Adrenal gland (tissue), 12 donors: ENCODE data around the gene CSK. TPM values are rescaled to one million over a fixed set of nuclear protein-coding genes. Genes with fewer than 3 reads are reported as not detected.

Experiments
- DNase-seq, 7 donors: peaks; one replicate each; pipeline ENCODE4 v3.0.0-alpha.2; 2019 to 2020
- H3K27ac ChIP-seq, 5 donors: fragments of 200-600 bp; sonication (generic) in 4 of 5; 1 replicate in 3 of 5; 2 replicates in 2 of 5; pipeline versions ENCODE4 v1.5.1 to v1.8.0; 2016 to 2020; ENCODE audit warnings: mild to moderate bottlenecking in 1 of 5
- H3K27me3 ChIP-seq: fragments of 200-600 bp; 2 replicates; pipeline ENCODE4 v1.8.0; 2021
- H3K36me3 ChIP-seq, 2 donors: fragments of 200-600 bp; replicated peaks in 1 of 2; 1 replicate in 1 of 2; 2 replicates in 1 of 2; pipeline versions ENCODE4 v1.5.1 to v1.8.0; 2018 to 2022
- H3K4me1 ChIP-seq, 2 donors: fragments of 200-600 bp; replicated peaks in 1 of 2; 1 replicate in 1 of 2; 2 replicates in 1 of 2; pipeline versions ENCODE4 v1.5.1 to v1.8.0; 2018 to 2021
- H3K4me3 ChIP-seq, 4 donors: fragments of 200-600 bp; sonication (generic) in 3 of 4; one replicate each; pipeline ENCODE4 v1.5.1; 2016 to 2018
- H3K9me3 ChIP-seq, 3 donors: fragments of 200-600 bp; sonication (generic) in 1 of 3; replicated peaks in 1 of 3; 1 replicate in 2 of 3; 2 replicates in 1 of 3; pipeline versions ENCODE4 v1.5.1 to v1.8.0; 2016 to 2021
- CTCF ChIP-seq, 6 experiments: fragments of 450-650 bp in 4 of 6; fragments of 200-600 bp in 2 of 6; sonication (generic) in 1 of 6; IDR thresholded peaks; 1 replicate in 5 of 6; 2 replicates in 1 of 6; pipeline versions ENCODE4 v1.5.1 to v1.8.0; 2016 to 2021; ENCODE audit warnings: antibody characterized with exemption in 6 of 6, mild to moderate bottlenecking in 2 of 6, moderate library complexity in 1 of 6
- POLR2A ChIP-seq, 2 donors: fragments of 450-650 bp; IDR thresholded peaks; one replicate each; pipeline ENCODE4 v1.6.1; 2017; ENCODE audit warnings: antibody characterized with exemption in 2 of 2, mild to moderate bottlenecking in 2 of 2, moderate library complexity in 1 of 2
- WGBS, 4 donors: extraction: QIAGEN DNeasy Blood & Tissue Kit in 2 of 4; methylation state at CpG; one replicate each; pipeline versions ENCODE4 v1.1.5 to v1.1.7; 2013 to 2017; 5-methylcytosine and 5-hydroxymethylcytosine counted together
- intact Hi-C, 2 donors: fragments of 100-400 bp; cut with DNase I; formaldehyde crosslinking; loops; one replicate each; pipeline versions ENCODE4 v1.14.1 to v1.15.0; 2022 to 2023
- polyA plus RNA-seq, 3 donors: library from polyadenylated mRNA; stranded (reverse); fragments of 200-250 nt in 2 of 3; fragments of 350-450 nt in 1 of 3; fragmentation: Illumina TruSeq in 1 of 3; extraction: RNeasy Lipid Tissue Mini Kit (QIAGEN cat#74804) in 1 of 3; gene quantifications; one replicate each; pipeline ENCODE4 v1.2.3, GENCODE V29; 2013 to 2014
- total RNA-seq, 9 donors: library from RNA; depleted of rRNA in 4 of 9; stranded (reverse); fragments of >200 nt in 4 of 9; fragments of 120-200 nt in 1 of 9; fragmentation: NEBNext Ultra II Directional in 1 of 9; extraction: Animal tissue kit (Norgen Biotek cat#: 25700) in 1 of 9; gene quantifications; one replicate each; pipeline versions ENCODE4 v1.1.0 to v1.2.4, GENCODE V29; 2013 to 2023
- donor health status: healthy with polysubstance abuse.
- donor health status: Bipolar disorder and iron deficiency.
- donor health status: DM: yes; HTN: yes; CAD: no.
- donor health status: DM: no; HTN: no; CAD: no.
- donor health status: DM: no; HTN: no; CAD: no.
- donor health status: DM: yes; HTN: yes; CAD: no.

The CSK gene
- total and polyA plus RNA-seq, 12 donors = 10.9 to 59.4 (median 27.6) TPM

- Histone ChIP-seq H3K27me3 (no peaks in the 10 kb centered on the region), H3K4me3 (no peak overlapping the region), H3K27ac (no peak overlapping the region), H3K9me3 (no peaks in the 10 kb centered on the region), H3K4me1 (peaks cover 0 to 8% of the 10 kb centered on the region in 2 donors), H3K36me3 (no peaks in the 10 kb centered on the region)
- TF ChIP-seq POLR2A (IDR thresholded peaks at IDR 0.05) = no peak
- no peak for TF ChIP-seq CTCF (IDR thresholded peaks at IDR 0.05)
- intact Hi-C loops = loop anchor here (5.0 kb wide), 2 partner anchors 64 to 179 kb away; no protein-coding TSS in a partner anchor
- 87 to 100% (median 97%) methylated on average over 3 to 5 of the region's 5 CpGs for WGBS, 4 donors
- DNase-seq = peak in 1 of 7 donors; percentile 13
These were observed 8.6 kb upstream of the CSK start for GRCh38 chr15:74773329-74773728.

GRCh38 chr15:74773731-74774252 is 8.1 kb upstream of the CSK start:
- TF ChIP-seq CTCF (IDR thresholded peaks at IDR 0.05) = no peak
- no peak for TF ChIP-seq POLR2A (IDR thresholded peaks at IDR 0.05)
- no peak overlapping the region for H3K27ac ChIP-seq
- no peaks in the 10 kb centered on the region for H3K9me3 ChIP-seq
- no peak for DNase-seq
- H3K4me1 ChIP-seq = peaks cover 0 to 8% of the 10 kb centered on the region in 2 donors
- intact Hi-C loops = loop anchor here (5.0 kb wide), 2 partner anchors 64 to 179 kb away; no protein-coding TSS in a partner anchor
- no peaks in the 10 kb centered on the region for H3K27me3 ChIP-seq
- H3K4me3 ChIP-seq = no peak overlapping the region
- no peaks in the 10 kb centered on the region for H3K36me3 ChIP-seq
- WGBS, 4 donors = 57 to 82% (median 73%) methylated on average over 3 to 5 of the region's 5 CpGs

- Histone ChIP-seq H3K4me3 (no peak overlapping the region), H3K9me3 (no peaks in the 10 kb centered on the region), H3K36me3 (no peaks in the 10 kb centered on the region), H3K27me3 (no peaks in the 10 kb centered on the region), H3K27ac (no peak overlapping the region), H3K4me1 (peaks cover 0 to 12% of the 10 kb centered on the region in 2 donors)
- no peak for DNase-seq
- TF ChIP-seq POLR2A (IDR thresholded peaks at IDR 0.05) (no peak), CTCF (IDR thresholded peaks at IDR 0.05) (no peak)
- 75 to 81% (median 78%) methylated on average over 5 of the region's 5 CpGs for WGBS, 4 donors
- intact Hi-C loops = loop anchor here in 1 of 2 donors (5.0 kb wide), 1 partner anchor 62 kb away; no protein-coding TSS in a partner anchor
These were observed 6.7 kb upstream of the CSK start for GRCh38 chr15:74775132-74775562.

- intact Hi-C loops = loop anchor here in 1 of 2 donors (5.0 kb wide), 1 partner anchor 61 kb away; no protein-coding TSS in a partner anchor
- DNase-seq = no peak
- peaks cover 0 to 18% of the 10 kb centered on the region in 2 donors for H3K4me1 ChIP-seq
- no peaks in the 10 kb centered on the region for H3K9me3 ChIP-seq
- no peaks in the 10 kb centered on the region for H3K27me3 ChIP-seq
- H3K36me3 ChIP-seq = no peaks in the 10 kb centered on the region
- H3K27ac ChIP-seq = no peak overlapping the region
- 76 to 80% (median 79%) methylated on average over 4 of the region's 4 CpGs for WGBS, 4 donors
- no peak overlapping the region for H3K4me3 ChIP-seq
- TF ChIP-seq CTCF (IDR thresholded peaks at IDR 0.05) (no peak), POLR2A (IDR thresholded peaks at IDR 0.05) (no peak)
These were observed 6.0 kb upstream of the CSK start for GRCh38 chr15:74775894-74776293.
